HG03457 (cell line): Measurements from ENCODE around the gene SLC29A1.
A peak's percentile ranks its signal among the peaks of the same experiment; 100 is the strongest.

Experiments
- ATAC-seq: cut with Tn5 transposase; IDR thresholded peaks from one replicate; pipeline ENCODE4 v1.9.1; 2021; ENCODE audit warnings: moderate number of reproducible peaks; ENCODE audit not compliant: unreplicated experiment

Gene SLC29A1

DNA sequence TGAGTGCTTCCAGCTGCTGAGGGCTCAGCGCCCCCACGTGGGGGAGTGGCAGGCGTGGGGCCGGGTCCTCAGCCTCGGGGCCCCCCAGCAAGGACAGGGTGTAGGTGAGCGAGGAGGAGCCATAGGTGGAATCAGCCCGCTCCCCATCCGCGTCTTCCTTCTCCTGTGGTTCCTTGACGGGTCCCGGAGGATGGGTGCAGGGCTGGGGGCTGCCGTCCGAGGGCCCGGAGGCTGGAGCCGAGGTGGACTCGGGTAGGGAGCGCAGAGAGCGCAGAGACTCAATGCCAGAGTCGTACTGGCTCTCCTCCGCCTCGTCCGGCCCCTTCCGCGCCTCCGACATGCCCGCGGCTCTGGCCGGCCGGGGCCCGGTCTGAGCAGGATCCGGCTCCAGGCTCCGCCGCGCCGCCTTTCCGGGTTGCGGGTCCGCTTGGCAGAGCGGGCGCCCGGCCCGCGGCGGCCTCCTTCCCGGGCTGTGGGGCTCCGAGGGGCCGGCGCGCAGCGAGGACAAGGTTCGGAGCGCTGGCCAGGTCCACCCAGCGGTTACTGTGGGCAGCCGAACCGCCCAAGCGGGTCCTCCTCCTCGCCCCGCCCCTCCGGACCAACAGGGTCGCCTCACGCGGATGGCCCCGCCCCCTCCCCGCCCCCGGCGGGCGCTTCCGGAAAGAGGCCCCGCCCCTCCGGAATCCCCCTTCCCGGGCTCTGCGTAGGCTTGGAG is 41.8 kb downstream of the SLC29A1 start, which contains the start of gene NFKBIE:
TSS of gene NFKBIE (minus strand) at position 545 of the 715 bp plus-strand sequence. CDS start at position 340, 205 bp downstream.
- peak; percentile 32 for ATAC-seq

DNA sequence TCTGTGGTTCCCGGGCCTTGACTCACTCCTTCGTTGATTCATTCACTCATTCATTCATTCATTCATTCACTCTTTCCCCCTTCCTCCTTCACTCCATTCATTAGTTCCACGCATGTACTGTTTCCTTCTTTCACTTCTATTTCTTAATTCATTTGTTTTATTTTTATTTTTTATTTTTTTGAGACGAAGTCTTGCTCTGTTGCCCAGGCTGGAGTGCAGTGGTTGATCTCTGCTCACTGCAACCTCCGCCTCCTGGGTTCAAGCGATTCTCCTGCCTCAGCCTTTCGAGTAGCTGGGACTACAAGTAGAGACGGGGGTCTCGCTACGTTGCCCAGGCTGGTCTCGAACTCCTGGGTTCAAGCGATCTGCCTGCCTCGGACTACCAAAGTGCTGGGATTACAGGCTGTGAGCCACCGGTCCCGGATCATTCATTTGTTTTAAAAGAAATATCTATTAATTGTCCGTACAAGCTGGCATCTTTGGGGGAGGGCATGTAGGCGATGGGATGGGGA is 42.4 kb downstream of the SLC29A1 start:
- no peak for ATAC-seq

DNA sequence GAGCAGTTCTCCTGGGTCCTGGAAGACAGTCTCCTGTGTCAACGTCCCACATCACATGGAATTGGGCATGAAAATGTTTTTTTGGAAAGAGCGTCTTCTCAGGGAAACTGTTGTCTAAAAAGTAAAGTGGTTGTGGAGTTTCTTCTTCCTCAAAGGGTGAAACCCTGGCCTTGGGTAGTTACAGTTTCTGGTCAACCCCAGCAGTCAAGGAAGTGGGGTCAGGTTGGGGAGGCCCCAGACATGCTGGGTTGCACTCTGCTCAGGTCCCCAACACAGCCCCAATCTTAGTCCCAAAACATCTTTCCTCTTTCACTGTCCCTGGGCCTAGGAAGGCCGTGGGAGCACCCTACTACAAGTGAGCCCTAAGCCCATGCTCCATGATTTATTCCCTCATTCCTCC is 43.0 kb downstream of the SLC29A1 start:
- ATAC-seq: no peak

DNA sequence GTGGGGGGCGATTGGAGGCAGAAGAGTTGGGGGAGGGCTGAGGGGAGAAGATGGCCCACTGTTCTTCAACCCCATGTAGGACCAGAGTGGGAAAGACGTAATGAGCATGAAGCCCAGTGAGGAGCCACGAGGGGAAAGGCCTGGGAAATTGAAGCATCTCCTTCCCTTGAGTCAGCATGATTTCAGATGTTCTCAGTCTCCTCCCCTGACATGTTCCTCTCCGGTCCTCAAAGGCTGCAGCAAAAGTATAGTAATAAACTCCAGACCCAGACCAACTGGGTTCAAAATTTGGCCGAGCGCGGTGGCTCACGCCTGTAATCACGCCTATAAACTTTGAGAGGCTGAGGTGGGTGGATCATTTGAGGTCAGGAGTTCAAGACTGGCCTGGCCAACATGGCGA is 43.9 kb downstream of the SLC29A1 start:
- no peak for ATAC-seq

DNA sequence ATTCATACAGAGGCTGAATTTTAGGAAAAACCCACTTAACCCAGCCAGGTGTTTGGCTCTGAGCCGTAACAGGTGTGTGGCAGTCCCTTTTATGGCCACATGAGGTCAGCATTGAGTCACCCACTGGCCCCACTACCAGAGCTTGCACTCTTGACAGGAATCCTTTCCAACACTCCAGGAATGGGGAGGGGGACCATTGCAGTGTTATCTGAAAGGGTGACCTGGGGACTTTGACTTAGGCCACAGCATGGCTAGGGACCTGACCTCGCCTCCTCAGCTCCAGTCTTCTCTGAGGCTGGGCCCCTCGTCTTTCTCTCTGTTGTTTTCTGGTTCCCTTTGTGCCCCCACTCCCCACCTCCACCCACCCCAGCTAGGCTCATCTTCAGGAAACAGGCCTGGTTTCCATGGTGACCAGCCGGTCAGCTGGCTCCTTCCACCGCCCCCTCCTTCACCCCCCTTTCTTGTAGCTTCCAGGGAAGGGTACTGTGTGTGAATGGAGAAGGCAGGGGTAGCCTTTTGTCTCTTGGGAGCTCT is 44.8 kb downstream of the SLC29A1 start:
- no peak for ATAC-seq

DNA sequence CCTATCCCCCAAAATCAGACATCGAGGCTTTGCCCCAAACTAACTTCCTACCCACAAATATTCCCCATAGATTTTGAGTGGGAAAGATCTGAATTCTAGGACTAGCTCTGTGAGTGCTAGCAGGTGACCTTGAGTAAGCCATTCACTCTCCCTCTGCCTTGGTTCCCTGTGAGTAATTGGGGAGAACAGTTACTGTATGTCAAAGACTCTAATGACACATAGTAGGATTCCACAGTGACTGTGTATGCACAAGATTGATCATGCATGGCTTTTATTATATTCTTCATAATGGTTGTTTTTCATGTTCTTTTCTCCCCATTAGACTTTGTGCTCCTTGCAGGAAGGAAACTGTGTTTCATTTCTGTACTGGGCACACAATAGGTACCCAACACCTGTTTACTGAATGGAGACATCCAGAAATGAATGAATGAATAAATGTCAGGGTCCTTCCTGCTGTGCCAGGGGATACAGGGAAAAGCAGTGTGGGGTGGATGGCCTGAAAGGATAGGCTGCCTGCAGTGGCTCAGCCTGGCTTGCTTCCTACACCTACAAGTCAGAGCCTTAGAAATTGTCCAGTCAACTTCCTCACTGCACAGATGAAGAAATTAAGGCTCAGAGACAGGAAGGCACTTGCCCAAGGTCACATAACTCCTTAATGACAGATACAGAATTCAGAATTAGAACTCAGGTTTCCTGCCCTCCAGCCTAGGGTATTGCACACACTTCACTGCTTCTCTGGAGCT is 46.0 kb downstream of the SLC29A1 start:
- no peak for ATAC-seq

DNA sequence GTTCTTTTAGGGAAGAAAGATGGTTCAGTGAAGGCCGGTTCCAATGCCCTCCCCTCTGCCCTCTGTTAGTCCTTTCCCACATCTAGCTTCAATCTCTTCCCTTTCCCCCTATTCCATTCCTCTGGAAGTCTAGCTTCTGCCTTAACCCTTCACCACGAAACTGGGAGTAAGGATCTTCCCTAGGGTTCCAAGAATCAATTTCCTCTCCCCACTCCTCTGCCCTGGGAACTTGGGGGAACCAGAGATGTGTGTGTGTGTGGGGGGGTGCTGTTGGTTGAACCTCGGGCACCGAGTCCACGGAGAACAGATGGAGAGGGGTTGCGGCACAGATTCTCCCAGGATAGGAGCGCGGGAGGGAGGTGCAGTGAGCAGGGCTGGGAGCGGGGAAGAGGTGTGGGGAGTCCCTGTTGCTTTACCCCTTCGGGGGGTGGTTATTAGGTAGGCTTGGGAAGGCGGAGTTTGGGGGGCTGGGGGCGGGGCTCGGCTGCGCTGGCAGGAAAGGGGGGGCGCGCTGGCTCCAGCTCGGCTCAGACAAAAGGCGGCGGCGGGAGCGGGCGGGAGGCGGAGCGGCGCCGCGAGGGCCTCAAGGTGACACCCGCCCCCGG is 46.6 kb downstream of the SLC29A1 start, which contains the start of gene TMEM151B:
TSS of gene TMEM151B (plus strand) at position 530 of the 605 bp plus-strand sequence. CDS start 293 bp downstream, outside the sequence.
- no peak for ATAC-seq

DNA sequence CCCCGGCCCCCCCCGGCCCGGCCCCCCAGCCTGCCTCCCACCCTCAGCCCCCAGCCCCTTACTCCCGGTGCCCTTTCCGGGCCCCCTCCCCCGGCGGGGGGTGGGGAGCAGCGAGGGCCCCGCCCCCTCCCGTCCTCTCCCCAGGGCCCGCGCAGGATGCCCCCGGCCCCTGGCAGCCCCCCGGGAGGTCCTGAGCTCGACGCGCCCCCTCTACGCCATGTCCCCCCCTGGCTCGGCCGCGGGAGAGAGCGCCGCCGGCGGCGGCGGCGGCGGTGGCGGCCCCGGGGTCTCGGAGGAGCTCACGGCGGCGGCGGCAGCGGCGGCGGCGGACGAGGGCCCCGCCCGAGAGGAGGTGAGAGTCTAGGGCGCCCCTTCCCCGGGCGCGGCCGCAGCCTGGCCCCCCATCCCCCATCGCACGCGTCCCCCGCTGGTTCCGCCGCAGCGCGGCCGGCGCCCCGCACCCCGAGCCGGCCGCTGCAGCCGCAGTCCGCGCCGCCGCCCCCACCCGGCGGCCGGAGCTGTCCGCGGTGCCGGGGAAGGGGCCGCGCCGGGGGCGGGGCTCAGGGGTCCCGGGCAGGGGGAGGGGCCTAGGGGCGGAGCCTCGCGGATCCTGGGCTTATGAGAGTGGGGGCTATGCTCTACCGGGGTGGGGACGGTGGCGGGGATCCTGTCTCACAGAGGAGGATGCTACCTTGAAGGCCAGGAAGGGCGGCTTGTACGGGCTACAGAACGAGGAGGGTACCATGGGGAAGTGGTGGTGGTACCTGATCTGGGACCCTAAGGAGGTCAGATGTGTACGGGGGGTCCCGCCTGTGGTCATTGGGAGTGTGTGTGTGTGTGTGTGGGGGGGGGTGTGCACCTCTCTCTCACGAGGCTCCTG is 47.4 kb downstream of the SLC29A1 start:
- ATAC-seq: no peak

DNA sequence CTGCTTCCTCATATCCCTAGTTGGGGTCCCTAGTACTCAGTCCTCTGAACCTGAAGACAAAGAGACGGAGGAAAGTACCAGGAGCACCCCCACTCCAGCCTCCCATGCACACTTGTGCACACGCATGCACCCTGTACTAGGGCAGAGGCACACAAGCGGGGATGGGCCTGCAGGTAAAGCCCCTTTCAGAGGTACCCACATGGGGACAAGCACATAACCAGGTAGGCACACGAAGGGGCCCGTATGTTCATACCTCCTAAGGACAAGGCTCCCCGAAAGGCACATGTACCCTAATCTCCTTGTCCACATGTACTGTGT is 48.0 kb downstream of the SLC29A1 start:
- no peak for ATAC-seq

DNA sequence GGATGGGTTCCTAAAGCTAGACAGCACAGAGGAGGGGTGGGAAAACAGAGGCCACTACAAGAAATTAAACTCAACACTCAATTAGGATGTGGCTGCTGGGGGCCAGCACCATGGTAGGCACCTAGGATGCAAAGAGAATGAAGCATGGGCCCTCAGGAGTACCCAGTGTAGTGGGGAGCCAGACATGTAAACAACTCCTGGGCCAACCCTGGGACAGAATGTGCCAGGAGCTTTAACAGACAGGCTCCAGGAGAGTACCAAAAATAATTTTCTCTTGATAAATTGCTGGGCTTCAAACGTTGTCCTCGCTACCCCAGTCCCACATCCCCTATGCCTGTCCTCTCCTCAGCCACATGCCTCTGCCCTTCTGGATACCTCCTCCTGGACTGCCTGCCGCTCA is 48.5 kb downstream of the SLC29A1 start:
- ATAC-seq: no peak

DNA sequence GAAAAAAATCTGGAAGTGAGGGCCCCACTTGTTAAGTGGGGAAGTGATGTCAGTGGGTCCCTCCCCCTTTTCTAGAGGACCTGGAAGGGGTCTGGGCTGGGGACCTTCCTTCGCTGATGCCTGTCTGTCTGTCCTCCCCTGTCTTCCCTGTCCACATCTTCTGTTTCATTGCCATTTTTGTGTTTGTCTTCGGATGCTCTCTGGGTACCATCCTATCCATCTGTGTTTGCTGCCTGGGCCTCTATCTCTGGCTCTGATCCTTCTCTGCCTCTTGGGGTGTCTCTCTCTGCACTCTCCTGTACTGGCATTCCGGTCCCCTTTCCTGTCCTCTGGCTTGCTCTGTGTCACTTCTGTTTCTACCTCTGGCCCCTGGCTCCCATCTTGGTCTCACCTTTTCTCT is 49.1 kb downstream of the SLC29A1 start:
- no peak for ATAC-seq

DNA sequence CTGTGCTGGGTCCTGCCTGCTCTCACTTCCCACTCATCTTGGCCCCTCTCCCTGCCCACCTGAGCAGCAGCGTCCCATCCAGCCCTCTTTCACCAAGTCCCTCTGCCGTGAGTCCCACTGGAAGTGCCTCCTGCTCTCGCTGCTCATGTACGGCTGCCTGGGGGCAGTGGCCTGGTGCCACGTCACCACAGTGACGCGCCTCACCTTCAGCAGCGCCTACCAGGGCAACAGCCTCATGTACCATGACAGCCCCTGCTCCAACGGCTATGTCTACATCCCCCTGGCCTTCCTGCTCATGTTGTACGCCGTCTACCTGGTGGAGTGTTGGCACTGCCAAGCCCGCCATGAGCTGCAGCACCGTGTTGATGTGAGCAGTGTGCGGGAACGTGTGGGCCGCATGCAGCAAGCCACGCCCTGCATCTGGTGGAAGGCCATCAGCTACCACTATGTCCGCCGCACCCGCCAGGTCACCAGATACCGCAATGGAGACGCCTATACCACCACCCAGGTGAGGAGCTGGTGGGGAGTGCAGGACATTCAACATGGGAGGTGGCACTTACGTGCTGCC is 49.7 kb downstream of the SLC29A1 start:
- ATAC-seq: no peak

DNA sequence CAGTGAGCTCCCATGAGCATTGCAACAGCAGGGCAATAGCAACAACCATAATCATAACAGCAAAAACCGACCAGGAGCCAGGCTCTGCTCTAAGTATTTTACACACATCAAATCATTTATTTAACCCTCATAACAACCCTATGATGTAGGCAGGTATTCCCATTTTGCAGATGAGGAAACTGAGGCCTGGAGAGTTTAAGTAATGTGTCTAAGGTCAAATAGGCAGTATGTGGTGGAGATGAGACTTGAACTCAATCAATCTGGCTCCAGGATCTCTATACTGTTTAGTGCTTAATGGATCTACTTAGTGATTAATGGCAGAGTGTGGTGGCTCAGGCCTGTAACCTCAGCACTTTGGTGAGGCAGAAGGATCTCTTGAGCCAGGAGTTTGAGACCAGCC is 50.2 kb downstream of the SLC29A1 start:
- ATAC-seq: no peak

DNA sequence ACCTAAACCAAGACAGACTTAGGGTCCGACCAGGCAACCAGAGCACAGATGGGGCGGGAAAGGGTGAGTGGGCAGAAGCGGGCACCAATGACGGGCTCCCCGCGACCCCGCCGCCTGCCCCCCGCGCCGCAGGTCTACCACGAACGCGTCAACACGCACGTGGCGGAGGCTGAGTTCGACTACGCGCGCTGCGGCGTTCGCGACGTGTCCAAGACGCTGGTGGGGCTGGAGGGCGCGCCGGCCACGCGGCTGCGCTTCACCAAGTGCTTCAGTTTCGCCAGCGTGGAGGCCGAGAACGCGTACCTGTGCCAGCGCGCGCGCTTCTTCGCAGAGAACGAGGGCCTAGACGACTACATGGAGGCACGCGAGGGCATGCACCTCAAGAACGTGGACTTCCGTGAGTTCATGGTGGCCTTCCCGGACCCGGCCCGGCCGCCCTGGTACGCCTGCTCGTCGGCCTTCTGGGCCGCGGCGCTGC is 51.9 kb downstream of the SLC29A1 start:
- ATAC-seq: no peak

DNA sequence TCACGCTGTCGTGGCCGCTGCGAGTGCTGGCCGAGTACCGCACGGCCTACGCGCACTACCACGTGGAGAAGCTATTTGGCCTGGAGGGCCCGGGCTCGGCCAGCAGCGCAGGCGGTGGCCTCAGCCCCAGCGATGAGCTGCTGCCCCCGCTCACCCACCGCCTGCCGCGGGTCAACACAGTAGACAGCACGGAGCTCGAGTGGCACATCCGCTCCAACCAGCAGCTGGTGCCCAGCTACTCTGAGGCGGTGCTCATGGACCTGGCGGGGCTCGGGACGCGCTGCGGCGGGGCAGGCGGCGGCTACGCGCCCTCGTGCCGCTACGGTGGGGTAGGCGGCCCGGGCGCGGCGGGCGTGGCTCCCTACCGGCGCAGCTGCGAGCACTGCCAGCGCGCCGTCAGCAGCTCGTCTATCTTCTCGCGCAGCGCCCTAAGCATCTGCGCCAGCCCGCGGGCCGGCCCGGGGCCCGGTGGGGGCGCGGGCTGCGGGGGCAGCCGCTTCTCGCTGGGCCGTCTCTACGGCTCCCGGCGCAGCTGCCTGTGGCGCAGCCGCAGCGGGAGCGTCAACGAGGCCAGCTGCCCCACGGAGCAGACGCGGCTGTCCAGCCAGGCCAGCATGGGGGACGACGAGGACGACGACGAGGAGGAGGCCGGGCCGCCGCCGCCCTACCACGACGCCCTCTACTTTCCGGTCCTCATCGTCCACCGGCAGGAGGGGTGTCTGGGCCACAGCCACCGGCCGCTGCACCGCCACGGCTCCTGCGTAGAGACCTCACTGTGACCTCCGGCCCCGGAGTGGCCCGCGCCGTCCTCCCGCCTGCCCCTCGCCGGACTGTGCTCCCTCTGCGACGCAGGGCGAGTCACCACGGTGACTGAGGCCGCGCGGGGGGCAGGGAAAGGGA is 52.6 kb downstream of the SLC29A1 start:
- ATAC-seq: no peak

DNA sequence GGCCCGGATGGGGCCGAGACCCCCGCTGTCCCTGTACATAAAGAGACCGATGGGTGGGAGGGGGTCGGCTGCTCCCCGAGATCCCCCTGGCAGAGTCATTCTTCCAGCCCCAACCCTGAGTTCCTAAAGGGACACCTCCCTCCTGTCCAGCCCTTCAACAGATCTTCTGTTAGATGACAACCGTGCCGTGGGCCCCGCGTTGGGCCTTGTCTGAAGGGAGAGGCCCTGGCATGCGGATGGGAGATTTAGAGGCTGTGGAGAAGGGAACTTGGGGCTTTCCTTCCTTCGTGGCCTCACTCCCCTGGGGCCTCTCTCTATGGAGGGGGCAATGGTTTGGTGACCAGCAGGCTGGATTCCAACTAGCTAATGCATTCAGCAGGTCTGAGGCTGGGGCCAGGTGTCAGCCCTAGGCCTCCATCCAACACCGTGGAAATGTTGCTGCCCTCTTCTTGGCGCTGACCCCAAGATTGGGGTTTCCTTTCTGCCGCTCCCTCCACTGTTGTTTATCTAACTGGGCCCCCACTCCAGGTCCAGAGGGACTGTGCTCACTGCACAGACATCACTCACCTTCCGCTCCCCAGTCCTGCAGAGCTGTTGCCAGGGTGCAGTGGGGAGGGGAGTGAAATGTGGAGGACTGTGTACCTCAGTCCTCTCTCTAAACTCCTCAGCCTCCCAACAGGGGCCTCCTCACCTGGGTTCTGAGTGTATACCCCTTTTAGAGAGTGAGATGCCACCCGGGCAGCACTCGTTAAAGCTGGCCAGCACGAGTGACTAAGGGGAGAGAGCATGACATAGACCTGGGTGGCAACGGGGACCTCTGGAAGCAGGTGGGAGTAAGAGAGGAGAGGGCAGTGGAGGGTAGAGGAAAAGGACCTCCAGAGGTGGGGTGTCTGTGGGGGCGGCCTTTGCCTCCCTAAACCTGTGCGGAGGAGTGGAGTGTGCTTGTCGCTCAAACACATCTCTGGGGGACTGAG is 53.6 kb downstream of the SLC29A1 start:
- no peak for ATAC-seq

DNA sequence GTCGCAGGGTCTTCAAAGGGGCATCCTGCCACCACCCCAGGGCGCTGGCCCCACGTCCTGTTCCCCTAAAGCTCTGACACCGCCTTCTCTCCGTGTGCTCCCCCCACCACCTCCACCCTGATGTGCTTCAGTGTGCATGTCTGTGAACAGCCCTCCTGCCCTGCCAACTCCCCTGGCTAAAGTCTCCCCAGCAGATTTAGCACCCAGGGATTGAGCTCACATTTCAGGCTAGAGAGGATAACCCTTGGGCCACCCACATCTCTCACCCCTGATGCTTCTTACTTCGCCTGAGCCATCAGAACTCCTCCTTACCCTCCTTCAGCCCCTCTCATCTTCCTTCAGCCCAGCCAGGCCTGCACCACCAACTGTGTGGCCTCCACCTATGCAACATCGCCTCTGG is 54.4 kb downstream of the SLC29A1 start:
- no peak for ATAC-seq

DNA sequence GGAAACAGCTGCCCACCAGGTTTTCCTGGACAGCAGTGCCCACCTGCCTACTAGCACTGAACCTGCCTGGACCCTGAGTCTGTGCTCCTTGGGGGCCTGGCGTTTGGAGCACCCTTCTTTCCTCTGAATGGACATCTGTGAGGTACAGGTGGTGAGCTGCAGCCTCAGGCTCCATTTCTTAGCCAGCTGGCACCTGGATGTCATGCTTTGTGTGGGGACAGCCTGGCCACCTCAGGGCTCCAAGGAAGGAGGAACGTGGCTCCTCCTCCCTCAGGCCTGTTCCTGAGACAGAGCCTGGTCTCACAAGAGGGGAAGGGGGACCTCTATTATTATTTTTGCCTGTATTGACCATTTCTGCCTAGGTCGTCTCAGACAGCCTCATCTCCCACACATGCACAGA is 54.9 kb downstream of the SLC29A1 start:
- no peak for ATAC-seq
